Vagina (tissue), 2 donors: ENCODE data around the gene CYBC1.

Experiments used
- CTCF ChIP-seq, 3 experiments: fragments of 450-650 bp in 2 of 3; fragments of 200-600 bp in 1 of 3; sonication (generic) in 1 of 3; IDR thresholded peaks; one replicate each; pipeline ENCODE4 v1.5.1; 2017 to 2019; ENCODE audit warnings: antibody characterized with exemption in 3 of 3, mild to moderate bottlenecking in 2 of 3, moderate library complexity in 2 of 3
- POLR2A ChIP-seq, 2 donors: fragments of 450-650 bp; IDR thresholded peaks; one replicate each; pipeline ENCODE4 v1.6.1; 2017; ENCODE audit warnings: antibody characterized with exemption in 2 of 2, mild to moderate bottlenecking in 2 of 2, moderate library complexity in 2 of 2
- POLR2AphosphoS5 ChIP-seq, 2 donors: sonication (generic); formaldehyde crosslinking; IDR thresholded peaks; one replicate each; pipeline ENCODE4 v1.9.0; 2017; ENCODE audit warnings: antibody characterized with exemption in 2 of 2, mild to moderate bottlenecking in 2 of 2, low read depth in 1 of 2; ENCODE audit not compliant: insufficient read depth in 1 of 2

- TF ChIP-seq POLR2A (IDR thresholded peaks at IDR 0.05) (no peak), CTCF (IDR thresholded peaks at IDR 0.05) (no peak), POLR2AphosphoS5 (IDR thresholded peaks at IDR 0.05; ENCODE audit: insufficient read depth in 1 of 2, low read depth in 1 of 2) (no peak)
These were observed 42.1 kb downstream of the CYBC1 start for GRCh38 chr17:82408288-82408937.
